Body of pancreas (tissue), 4 donors: Measurements from ENCODE around the gene CRLF1. TPM values are rescaled to one million over a fixed set of nuclear protein-coding genes. Genes with fewer than 3 reads are reported as not detected.
"Not testable (repeated sequence)": the region's sequence is repeated elsewhere in the genome, so short reads cannot be mapped to it uniquely, and the experiment has no call there.

Experiments
- ATAC-seq: fragments of 150-250 bp; one replicate; pipeline ENCODE4 v1.9.1; 2016
- DNase-seq, 4 donors: peaks; one replicate each; pipeline ENCODE4 v3.0.0-alpha.2; 2019
- H3K27ac ChIP-seq, 4 donors: fragments of 200-600 bp; sonication (generic); 1 replicate in 3 of 4; 2 replicates in 1 of 4; pipeline versions ENCODE4 v1.5.1 to v1.6.1; 2016 to 2019; ENCODE audit warnings: mild to moderate bottlenecking in 1 of 4, mixed read lengths in 1 of 4, moderate library complexity in 1 of 4
- H3K27me3 ChIP-seq, 2 donors: fragments of 200-600 bp; sonication (generic); one replicate each; pipeline ENCODE4 v1.6.0; 2016; ENCODE audit warnings: mild to moderate bottlenecking in 1 of 2
- H3K36me3 ChIP-seq, 2 donors: fragments of 200-600 bp; sonication (generic); replicated peaks in 1 of 2; 2 replicates each; pipeline ENCODE4 v1.5.1; 2016; ENCODE audit warnings: low read depth in 2 of 2; ENCODE audit not compliant: insufficient read depth in 1 of 2
- H3K4me1 ChIP-seq: fragments of 200-600 bp; sonication (generic); one replicate; pipeline ENCODE4 v1.6.0; 2016
- H3K4me3 ChIP-seq, 2 donors: fragments of 200-600 bp; sonication (generic); 1 replicate in 1 of 2; 2 replicates in 1 of 2; pipeline ENCODE4 v1.5.1; 2016 to 2019
- H3K9me3 ChIP-seq, 3 donors: fragments of 200-600 bp; sonication (generic); 1 replicate in 2 of 3; 2 replicates in 1 of 3; pipeline ENCODE4 v1.5.1; 2016
- POLR2A ChIP-seq, 3 donors: fragments of 450-650 bp; IDR thresholded peaks; one replicate each; pipeline ENCODE4 v1.6.1; 2016; ENCODE audit warnings: antibody characterized with exemption in 3 of 3, mild to moderate bottlenecking in 2 of 3
- WGBS, 2 donors: methylation state at CpG; one replicate each; pipeline ENCODE4 v1.1.5; 2017; 5-methylcytosine and 5-hydroxymethylcytosine counted together
- intact Hi-C: fragments of 100-400 bp; cut with DNase I; formaldehyde crosslinking; loops from one replicate; pipeline ENCODE4 v1.15.1; 2023
- total RNA-seq, 2 donors: library from RNA; depleted of rRNA; stranded (reverse); fragments of >200 nt; gene quantifications; one replicate each; pipeline ENCODE4 v1.1.0, GENCODE V29; 2016
- TF ChIP-seq, protein P1 (sequence below), 7 experiments: fragments of 450-650 bp in 4 of 7; fragments of 200-600 bp in 3 of 7; sonication (generic) in 3 of 7; IDR thresholded peaks; one replicate each; pipeline ENCODE4 v1.5.1; 2016 to 2019; ENCODE audit warnings: antibody characterized with exemption in 7 of 7

CRLF1 gene
- total RNA-seq, 2 donors from 2014 or later = 23.3 to 40.2 TPM

DNA sequence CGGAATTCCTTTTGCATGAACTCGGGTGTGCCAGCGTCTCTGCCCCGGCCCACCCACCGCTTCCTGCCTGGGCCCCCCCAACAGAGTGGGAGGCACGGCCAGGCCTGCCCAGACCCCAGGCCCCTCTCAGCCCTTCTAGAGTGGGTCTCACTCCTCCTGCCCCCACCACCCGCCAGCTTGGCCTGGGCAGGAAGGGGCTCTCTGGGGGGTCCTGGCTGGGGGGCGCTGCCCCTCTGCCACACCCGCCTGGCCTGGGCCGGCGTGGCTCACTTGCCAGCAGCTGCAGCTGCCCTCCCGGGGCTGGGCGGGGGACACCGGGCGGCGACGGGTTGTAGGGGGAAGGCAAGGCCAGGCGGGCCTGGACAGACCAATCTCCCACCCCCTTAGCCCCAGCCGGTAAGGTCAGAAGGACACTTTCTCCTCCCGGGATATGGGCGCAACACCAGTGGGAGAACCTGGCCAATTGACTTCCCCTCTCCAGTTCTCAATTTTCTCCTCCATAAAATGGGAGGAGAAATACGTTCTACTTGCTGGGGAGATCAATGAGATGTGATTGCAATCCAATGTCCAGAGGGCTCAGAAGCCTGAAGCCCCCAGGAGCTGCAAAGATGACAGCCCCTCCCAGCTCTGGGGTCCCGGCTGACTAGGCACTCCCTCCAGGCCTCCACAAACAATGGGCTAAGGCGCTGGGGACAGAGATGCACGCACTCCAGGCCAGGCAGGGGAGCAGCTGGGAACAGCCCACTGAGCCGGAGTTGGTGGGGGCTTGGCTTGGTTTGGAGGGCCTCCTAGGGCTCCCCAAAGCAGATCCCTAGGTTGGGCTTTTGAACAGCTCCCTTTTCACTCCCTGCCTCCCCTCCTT is 2.4 kb downstream of the CRLF1 start:
- no peaks in the 10 kb centered on the region for H3K9me3 ChIP-seq
- H3K27me3 ChIP-seq = peaks cover 0 to 26% of the 10 kb centered on the region in 2 donors

DNA sequence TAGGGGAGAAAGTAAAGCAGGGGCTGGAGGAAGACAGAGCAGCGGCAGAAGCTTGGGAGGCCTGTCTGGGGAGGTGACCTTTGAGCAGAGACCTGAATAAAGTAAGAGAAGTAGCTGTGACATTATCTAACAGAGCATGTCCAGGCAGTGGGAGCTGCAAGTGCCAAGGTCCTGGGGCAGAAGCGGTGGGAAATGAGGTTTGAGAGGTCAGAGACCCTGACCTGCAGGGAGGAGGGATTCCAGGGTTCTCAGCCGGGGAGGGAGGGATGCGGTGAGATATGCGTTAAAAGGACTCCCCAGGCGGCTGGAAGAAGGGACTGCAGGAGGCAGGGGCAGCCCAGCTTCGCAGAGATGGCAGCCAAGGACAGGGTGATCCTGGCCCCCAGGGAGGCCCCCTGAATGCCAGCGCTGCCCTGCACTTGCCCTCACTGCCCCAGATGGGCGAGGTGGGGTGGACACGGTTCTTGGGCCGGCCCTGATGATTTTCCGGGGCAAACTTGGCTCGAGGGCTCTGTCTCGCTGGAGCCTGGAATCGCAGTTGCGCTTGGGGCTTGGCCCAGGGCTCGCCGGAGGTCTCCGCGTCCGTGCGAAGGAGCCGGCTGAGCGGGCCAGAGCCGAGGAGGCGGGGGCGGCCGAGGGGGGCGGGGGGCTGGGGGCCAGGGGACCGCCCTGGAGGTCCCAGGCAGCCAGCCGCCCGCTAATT is 3.2 kb downstream of the CRLF1 start:
- DNase-seq (no peak), ATAC-seq (no peak)
- Histone ChIP-seq H3K4me1 (peaks cover 17% of the 10 kb centered on the region), H3K27ac (no peak overlapping the region), H3K27me3 (peaks cover 0 to 27% of the 10 kb centered on the region in 2 donors), H3K9me3 (no peaks in the 10 kb centered on the region), H3K4me3 (no peak overlapping the region), H3K36me3 (no peaks in the 10 kb centered on the region)
- no peak for TF ChIP-seq POLR2A (IDR thresholded peaks at IDR 0.05)
- TF ChIP-seq, protein P1, sequence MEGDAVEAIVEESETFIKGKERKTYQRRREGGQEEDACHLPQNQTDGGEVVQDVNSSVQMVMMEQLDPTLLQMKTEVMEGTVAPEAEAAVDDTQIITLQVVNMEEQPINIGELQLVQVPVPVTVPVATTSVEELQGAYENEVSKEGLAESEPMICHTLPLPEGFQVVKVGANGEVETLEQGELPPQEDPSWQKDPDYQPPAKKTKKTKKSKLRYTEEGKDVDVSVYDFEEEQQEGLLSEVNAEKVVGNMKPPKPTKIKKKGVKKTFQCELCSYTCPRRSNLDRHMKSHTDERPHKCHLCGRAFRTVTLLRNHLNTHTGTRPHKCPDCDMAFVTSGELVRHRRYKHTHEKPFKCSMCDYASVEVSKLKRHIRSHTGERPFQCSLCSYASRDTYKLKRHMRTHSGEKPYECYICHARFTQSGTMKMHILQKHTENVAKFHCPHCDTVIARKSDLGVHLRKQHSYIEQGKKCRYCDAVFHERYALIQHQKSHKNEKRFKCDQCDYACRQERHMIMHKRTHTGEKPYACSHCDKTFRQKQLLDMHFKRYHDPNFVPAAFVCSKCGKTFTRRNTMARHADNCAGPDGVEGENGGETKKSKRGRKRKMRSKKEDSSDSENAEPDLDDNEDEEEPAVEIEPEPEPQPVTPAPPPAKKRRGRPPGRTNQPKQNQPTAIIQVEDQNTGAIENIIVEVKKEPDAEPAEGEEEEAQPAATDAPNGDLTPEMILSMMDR (IDR thresholded peaks at IDR 0.05) = peak in 2 of 7 experiments; percentile 10 to 18
- intact Hi-C loops = no loop called here
- 9 to 32% methylated on average over 7 to 31 of the region's 32 CpGs for WGBS, 2 donors

More for the DNA sequence above, 2.4 kb downstream of the CRLF1 start:
- no peaks in the 10 kb centered on the region for H3K36me3 ChIP-seq
- H3K4me3 ChIP-seq = no peak overlapping the region
- intact Hi-C loops = no loop called here
- H3K27ac ChIP-seq = no peak overlapping the region
- WGBS, 2 donors = 22 to 26% methylated on average over 9 to 17 of the region's 26 CpGs
- DNase-seq (no peak), ATAC-seq (no peak)
- peaks cover 17% of the 10 kb centered on the region for H3K4me1 ChIP-seq
- TF ChIP-seq, protein P1 (IDR thresholded peaks at IDR 0.05) = no peak
- no peak for TF ChIP-seq POLR2A (IDR thresholded peaks at IDR 0.05)

DNA sequence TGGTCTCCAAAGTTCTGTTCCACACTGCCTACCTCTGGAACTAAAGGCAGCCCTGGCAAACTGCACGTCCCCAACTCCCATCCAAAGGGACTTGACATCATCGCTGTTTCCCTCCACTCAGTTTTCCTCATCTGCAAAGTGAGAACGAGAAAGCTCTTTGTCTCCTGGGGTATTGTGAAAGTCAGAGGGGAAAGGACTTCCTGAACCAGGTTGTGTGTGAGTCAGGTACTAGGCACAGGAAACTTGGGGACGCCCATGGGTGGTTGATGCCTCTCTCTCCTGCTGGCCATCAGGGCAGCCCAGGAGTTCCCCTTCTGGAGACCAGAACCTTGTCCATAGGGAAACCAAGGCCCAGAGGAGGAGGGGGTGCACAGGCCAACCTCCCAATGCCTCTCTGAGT is 4.7 kb downstream of the CRLF1 start:
- Histone ChIP-seq H3K9me3 (no peaks in the 10 kb centered on the region), H3K4me3 (no peak overlapping the region), H3K4me1 (peaks cover 10% of the 10 kb centered on the region), H3K27me3 (peaks cover 0 to 25% of the 10 kb centered on the region in 2 donors), H3K36me3 (no peaks in the 10 kb centered on the region), H3K27ac (no peak overlapping the region)
- intact Hi-C loops = no loop called here
- ATAC-seq (no peak), DNase-seq (no peak)
- TF ChIP-seq POLR2A (IDR thresholded peaks at IDR 0.05) = no peak
- TF ChIP-seq, protein P1 (IDR thresholded peaks at IDR 0.05) = no peak
- WGBS, 2 donors = 73 to 88% methylated on average over 3 to 4 of the region's 4 CpGs

DNA sequence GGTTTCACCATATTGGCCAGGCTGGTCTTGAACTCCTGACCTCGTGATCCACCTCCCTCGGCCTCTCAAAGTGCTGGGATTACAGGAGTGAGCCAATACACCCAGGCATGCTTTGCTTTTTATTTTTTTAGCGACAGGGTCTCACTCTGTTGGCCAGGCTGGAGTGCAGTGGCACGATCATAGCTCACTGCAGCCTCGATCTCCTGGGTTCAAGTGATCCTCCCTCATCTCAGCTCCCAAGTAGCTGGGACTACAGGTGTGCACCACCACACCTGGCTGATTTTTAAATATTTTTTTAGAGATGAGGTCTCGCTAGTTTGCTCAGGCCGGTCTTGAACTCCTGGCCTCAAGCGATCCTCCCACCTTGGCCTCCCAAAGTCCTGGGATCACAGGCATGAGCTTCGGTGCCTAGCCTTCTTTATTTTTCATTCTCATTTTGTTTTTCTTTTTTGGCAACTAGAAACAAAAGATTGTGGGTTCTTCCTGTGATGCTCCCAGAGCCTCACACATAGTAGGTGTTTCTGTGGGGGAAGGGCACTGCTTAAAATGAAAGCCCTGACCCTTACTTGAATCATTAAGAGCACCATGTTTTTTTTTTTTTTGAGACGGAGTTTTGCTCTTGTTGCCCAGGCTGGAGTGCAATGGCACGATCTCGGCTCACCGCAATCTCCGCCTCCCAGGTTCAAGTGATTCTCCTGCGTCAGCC is 5.8 kb downstream of the CRLF1 start:
- WGBS, 2 donors = 92% methylated on average over 15 of the region's 15 CpGs
- H3K27me3 ChIP-seq = peaks cover 0 to 25% of the 10 kb centered on the region in 2 donors
- not testable (repeated sequence) for DNase-seq

GRCh38 chr19:18599485-18599884 is 7.1 kb downstream of the CRLF1 start:
- TF ChIP-seq, protein P1 (IDR thresholded peaks at IDR 0.05) = no peak
- no peak for TF ChIP-seq POLR2A (IDR thresholded peaks at IDR 0.05)
- no peak overlapping the region for H3K27ac ChIP-seq
- no peak overlapping the region for H3K4me3 ChIP-seq
- no peaks in the 10 kb centered on the region for H3K9me3 ChIP-seq
- peaks cover 0 to 15% of the 10 kb centered on the region in 2 donors for H3K27me3 ChIP-seq
- H3K4me1 ChIP-seq = peaks cover 15% of the 10 kb centered on the region
- H3K36me3 ChIP-seq = no peaks in the 10 kb centered on the region
- WGBS, 2 donors = 56 to 66% methylated on average over 10 to 19 of the region's 20 CpGs
- intact Hi-C loops = loop anchor here (5.0 kb wide), 1 partner anchor 243 kb away; no protein-coding TSS in a partner anchor
- ATAC-seq (no peak), DNase-seq (no peak)

More for the DNA sequence above, 5.8 kb downstream of the CRLF1 start:
- ATAC-seq, H3K27ac ChIP-seq, intact Hi-C loops, H3K36me3 ChIP-seq, H3K4me3 ChIP-seq, H3K9me3 ChIP-seq: not testable (repeated sequence)
- peaks cover 11% of the 10 kb centered on the region for H3K4me1 ChIP-seq
